K562 (cell line): ENCODE data around the gene RHOBTB3.

Experiments used
- E2F1 ChIP-seq: sonication (generic); formaldehyde crosslinking; IDR thresholded peaks from 2 replicates; pipeline ENCODE4 v1.8.1; 2023; ENCODE audit warnings: mild to moderate bottlenecking, missing genetic modification reagents, moderate library complexity
- EGR1 ChIP-seq: fragments of 450-650 bp; conservative IDR thresholded peaks from 2 replicates; pipeline ENCODE4 v1.6.1; 2017; ENCODE audit warnings: mild to moderate bottlenecking
- FOXM1 ChIP-seq, 2 experiments: fragments of 450-650 bp in 1 of 2; sonication (generic) in 1 of 2; formaldehyde crosslinking in 1 of 2; IDR thresholded peaks; 2 replicates each; pipeline versions ENCODE4 v1.6.1 to v1.9.0; 2017 to 2022; ENCODE audit warnings: low read depth in 2 of 2, mild to moderate bottlenecking in 2 of 2, missing genetic modification reagents in 1 of 2, moderate library complexity in 1 of 2
- GATA2 ChIP-seq: sonication (generic); formaldehyde crosslinking; IDR thresholded peaks from 2 replicates; pipeline ENCODE4 v1.4.0; 2020; ENCODE audit warnings: mild to moderate bottlenecking, missing genetic modification reagents
- JUND ChIP-seq, 2 experiments: IDR thresholded peaks; 2 replicates in 1 of 2; 3 replicates in 1 of 2; pipeline ENCODE4 v1.6.1; 2011; ENCODE audit warnings: borderline replicate concordance in 2 of 2, low read depth in 2 of 2, low read length in 2 of 2, improper control_type of control experiment in 1 of 2, missing biosample characterization in 1 of 2, missing genetic modification characterization in 1 of 2, missing genetic modification reagents in 1 of 2
- TAF1 ChIP-seq: IDR thresholded peaks from 2 replicates; pipeline ENCODE4 v1.6.1; 2011; ENCODE audit warnings: mild to moderate bottlenecking, low read length, moderate library complexity; ENCODE audit not compliant: insufficient read depth, control insufficient read depth, severe bottlenecking; ENCODE audit errors: extremely low read depth
- ZNF133 ChIP-seq: fragments of 250-450 bp; sonication (Bioruptor Pico); IDR thresholded peaks from 2 replicates; pipeline ENCODE4 v1.4.0; 2020; ENCODE audit warnings: mild to moderate bottlenecking
- ZNF707 ChIP-seq: fragments of 250-450 bp; sonication (Bioruptor Pico); conservative IDR thresholded peaks from 2 replicates; pipeline ENCODE4 v1.8.0; 2022; ENCODE audit warnings: inconsistent platforms, mild to moderate bottlenecking, moderate library complexity
- ZNF780A ChIP-seq: fragments of 250-450 bp; sonication (Bioruptor Pico); IDR thresholded peaks from 2 replicates; pipeline ENCODE4 v1.5.0; 2021; ENCODE audit warnings: mild to moderate bottlenecking

- TF ChIP-seq ZNF780A (CRISPR knock-in tag), result no peak
- TF ChIP-seq ZNF133, result no peak
- no peak for TF ChIP-seq TAF1
- no peak for TF ChIP-seq JUND (IDR thresholded peaks at IDR 0.05; ENCODE audit: borderline replicate concordance, low read depth, low read length)
- TF ChIP-seq JUND (tag; IDR thresholded peaks at IDR 0.05; ENCODE audit: borderline replicate concordance, low read depth, low read length), result no peak
- no peak for TF ChIP-seq EGR1
- no peak for TF ChIP-seq E2F1
- no peak for TF ChIP-seq ZNF707 (CRISPR knock-in tag)
- TF ChIP-seq GATA2 (CRISPR knock-in tag), result no peak
- TF ChIP-seq FOXM1 (IDR thresholded peaks at IDR 0.05; ENCODE audit: low read depth), result no peak
- no peak for TF ChIP-seq FOXM1 (CRISPR knock-in tag; IDR thresholded peaks at IDR 0.05; ENCODE audit: low read depth)
These were observed 92.1 kb downstream of the RHOBTB3 start for GRCh38 chr5:95823218-95823737.
